SKM-1 treated with dmso at 0.1 percent for 144 hours (cell line): ENCODE measurements around the gene ACP4.
A peak's percentile ranks its signal among the peaks of the same experiment; 100 is the strongest.

Source experiments
- DNase-seq: peaks from one replicate; lab custom pipeline; 2025; ENCODE audit not compliant: unreplicated experiment; lab: John Stamatoyannopoulos, UW

The ACP4 gene

GRCh38 chr19:50820549-50821247 is 30.5 kb downstream of the ACP4 start:
- DNase-seq: peak; percentile 9

GRCh38 chr19:50821248-50821612 is 31.0 kb downstream of the ACP4 start:
- no peak for DNase-seq

DNA sequence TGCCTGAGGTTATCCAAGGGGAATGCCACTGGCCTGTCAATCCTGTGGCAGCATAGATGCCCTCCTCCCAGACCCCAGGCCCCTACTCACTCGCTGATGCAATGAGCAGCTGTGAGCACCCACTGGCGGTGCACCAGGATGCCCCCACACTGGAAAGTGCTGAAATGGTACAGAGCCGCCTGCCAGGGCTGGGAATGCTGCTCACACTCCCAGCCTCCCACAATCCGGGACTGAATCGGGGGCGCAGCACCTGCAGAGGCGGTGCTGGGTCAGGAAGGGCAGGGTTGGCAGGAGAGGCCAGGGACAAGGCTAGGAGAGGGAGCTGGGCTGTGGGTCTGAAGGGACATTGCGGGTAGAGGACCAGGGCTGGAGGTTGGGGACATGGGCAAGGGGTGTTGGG is 31.4 kb downstream of the ACP4 start:
- no peak for DNase-seq

DNA sequence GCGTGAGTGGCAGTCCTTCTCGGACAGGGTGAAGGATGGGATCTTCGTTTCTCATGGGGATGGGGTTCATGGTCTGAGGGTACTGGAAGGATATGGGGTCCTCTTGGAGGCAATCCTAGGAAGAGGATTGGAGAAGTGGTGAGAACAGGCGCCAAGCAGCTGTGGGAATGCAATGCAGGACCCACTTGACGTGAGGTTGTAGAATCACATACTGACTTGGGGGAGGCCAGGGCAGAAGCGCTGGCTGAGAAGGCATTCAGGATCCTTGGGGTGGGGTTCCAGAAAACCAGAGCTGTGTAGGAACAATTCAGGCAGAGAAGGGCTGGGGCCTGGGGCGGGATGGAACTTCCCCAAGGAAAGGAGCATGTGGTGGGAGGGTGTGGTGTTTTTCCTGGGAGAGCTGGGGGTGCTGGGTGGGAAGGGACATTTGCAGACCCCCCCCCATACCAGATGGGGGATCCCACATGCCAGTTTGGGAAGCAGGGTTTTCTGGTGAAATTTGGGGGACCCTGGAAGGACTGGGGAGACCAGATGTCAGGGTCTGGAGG is 32.5 kb downstream of the ACP4 start:
- no peak for DNase-seq

DNA sequence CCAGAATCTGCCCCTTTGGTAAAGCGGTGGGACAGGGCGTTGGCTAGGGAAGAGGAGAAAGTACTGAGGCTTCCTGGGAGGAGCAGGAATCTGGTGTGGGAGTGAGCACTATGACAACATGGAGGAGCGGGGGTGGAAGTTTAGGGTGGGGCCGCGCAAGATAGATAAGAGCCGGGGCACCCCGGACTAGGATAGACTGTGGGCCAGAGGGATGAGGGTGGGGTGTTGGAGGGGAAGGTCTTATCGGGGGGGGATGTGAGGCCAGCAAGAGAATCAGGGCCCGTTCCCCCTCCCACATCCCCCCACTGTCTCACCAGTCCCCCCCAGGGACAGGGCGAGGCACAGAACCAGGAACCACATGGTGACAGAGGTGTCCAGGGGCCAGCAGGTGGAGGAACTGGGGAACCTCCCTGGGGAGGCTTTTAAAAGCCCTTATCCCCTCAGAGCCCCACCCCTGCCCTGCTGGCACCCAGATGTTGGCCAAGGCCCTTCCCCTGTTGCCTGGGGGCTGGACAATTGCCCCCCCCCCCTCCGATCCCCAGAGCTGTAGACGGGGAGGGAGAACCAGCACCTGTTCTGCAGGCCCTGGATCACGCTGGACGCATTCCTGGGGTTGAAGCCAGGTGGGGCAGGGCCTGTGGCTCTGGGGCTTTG is 33.3 kb downstream of the ACP4 start, which contains the start of gene KLK1:
Gene KLK1 (minus strand): TSS at position 399 of the 654 bp plus-strand sequence. CDS start 39 bp downstream, at position 360.
- DNase-seq: no peak

DNA sequence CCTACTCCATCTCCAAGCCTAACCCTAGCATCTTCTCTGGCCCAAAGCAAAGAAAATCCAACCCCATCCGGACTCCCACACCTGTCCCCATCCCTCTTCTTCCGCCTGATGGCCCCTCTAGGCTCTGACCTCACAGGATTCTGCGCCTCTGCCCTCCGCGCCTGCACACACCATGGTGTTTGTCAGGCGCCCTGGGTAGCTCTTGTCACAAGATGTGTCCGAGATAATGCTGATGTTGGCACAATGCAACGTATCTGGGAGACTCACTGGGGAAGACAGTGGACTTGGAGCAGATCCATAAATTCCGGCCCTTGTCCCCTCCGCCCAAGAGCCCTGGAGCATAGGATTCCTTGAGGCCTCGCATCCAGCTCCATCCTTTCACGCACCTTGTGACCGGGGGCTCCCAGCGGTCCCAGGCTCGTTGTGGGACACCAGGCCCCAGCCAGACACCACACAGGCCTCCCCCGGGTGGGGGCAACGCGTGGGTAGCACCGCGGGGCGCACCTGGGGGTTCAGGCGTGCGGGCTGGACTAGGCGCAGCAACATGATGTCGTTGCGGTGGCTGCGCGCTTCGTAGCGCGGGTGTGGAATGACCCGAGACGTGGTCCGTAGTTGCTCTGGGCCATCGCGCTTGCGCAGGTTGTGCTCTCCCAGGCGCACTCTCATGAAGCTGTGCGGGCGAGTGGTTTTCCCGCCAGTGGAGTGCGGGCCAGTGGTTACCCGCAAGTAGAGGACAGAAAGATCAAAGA is 36.5 kb downstream of the ACP4 start:
- no peak for DNase-seq

DNA sequence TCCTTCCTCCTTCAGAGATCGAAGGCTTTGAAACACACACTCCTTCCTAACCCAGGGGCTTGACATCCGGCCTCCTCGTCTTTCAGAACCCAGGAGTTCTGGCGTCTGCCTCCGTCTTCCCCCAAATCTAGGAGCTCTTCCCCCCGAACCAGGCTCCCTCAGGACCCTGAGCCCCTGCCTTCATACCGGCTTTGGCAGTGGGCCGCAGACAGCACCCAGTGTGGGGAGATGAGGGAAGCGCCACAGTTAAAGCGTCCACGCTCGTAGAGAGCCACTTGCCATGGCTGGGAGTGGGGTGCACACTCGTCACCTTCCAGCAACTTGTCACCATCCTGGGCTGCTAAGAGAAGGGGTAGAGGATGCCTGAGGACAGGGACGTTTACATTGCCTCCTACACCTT is 37.3 kb downstream of the ACP4 start:
- DNase-seq: no peak

GRCh38 chr19:50829801-50830200 is 39.6 kb downstream of the ACP4 start:
- no peak for DNase-seq

DNA sequence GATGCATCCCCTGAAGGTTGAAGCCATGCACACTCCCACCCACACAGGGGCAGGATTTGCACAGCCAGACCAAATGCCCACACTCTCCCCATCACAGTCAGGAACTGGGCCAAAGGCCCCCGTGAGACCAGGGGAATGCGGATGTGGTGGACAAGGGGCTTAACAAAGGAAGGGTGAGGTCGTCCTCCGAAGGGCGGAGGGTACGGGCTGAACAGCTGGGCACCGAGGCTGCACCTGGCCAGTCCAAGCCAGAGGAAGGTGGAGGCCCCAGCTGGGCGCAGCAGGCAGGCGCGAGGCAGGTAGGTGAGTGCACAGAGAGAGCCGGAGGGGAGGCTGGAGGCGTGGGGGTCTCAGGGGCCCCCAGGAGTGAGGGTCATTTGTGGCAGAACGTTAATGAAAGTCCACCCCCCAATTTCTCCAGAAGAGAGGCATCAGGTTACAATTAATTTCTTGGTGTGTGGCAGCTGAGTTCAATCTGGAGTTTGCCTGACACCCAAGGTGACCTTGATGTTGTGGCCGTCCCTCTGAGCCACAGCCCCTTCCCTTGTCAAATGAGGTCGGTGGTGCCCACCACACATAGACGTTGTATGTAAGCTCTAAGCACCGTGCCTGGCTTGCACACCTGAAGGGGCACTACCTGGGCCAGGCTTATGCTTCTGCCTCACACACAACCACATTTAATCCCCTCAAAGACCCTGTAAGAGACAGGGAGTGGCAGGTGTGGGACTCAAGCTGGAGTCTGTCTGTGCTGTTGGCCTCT is 40.2 kb downstream of the ACP4 start:
- no peak for DNase-seq

DNA sequence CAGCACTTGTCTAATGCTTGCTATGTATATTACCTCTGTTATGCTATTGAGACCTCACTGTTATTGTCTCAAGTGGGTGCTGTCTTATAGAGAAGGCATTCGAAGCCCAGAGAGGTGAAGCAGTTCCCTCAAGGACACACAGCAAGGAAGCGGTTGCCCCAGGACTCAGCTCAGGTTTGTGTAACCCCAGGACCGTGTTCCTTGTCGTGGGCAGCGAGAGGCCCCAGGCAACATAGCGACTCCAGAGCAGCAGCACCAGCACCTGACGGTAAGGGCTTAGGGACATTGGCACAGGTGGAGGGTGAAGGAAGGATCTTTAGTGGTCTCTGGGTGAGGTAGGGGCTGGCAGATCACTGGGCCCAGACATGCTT is 40.8 kb downstream of the ACP4 start:
- no peak for DNase-seq

DNA sequence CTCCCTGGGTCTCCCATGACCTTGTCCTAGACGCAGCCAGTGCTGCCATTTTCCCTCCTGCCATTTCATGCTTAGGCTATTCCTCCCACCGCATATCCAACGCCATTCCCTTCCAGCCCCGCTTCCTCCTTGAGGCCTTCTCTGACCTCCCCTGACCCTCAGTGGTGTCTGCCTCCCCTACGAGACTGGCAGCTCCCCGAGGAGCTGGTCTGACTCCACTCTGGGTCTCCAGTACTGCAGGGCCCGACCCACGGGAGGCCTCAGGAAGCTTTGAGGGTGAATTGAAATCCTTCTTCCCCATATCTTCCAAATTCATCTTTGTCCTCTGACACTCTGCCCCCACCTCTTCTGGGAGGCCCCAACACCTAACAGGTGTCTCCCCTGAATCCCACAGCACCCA is 42.5 kb downstream of the ACP4 start:
- DNase-seq: no peak

DNA sequence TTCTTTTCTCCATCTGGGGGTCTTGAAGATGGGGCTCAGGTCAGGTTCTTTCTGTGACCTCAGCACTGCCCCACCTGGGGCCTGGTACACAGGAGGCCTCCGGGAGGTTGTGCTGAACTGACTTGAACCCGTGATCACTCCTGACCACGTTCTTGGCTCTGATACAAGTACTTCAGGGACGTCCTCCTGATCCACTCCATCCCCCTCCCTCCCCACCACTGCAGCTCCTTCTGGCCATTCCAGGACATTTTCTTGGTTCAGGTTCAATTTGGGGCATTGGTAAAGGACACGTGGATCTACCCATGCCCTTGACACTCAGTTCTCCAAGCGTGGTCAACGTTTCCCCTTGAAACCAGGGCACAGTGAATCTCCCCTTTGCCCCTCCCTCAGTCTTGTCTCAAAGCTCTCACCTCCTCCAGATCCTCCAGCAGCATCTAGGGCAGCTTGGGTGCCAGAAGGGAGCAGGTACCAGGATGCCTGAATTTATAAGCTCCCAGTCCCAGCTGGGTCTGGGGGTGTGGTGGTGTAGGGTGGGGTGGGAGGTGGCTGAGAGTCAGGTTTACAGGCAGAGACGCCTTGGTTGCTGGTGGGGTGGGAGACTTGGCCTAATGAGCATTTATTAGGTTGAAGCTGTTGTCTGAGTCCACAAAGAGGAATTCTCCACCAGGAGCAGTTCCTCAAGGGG is 43.0 kb downstream of the ACP4 start, which contains the start of gene KLK15:
Gene KLK15 (minus strand): TSS at position 458 of the 685 bp plus-strand sequence. CDS start 2,082 bp downstream, outside the sequence.
- DNase-seq: no peak

DNA sequence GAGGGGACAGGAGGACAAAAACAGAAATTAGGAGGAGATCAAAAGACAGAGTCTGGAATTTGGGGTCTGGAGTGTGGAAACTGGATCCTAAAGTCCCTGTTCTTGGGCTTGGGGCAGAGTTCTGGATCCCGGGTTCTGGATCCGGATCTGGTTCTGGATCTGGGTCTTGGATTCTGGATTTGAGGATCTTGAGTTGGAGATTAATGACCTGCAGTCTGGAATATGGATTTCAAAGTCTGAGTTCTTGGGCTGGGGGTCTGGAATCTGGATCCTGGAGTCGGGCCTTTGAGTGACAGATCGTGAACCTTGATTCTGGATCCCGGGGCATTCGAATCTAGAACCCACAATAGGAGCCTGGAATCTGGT is 43.6 kb downstream of the ACP4 start:
- no peak for DNase-seq

- no peak for DNase-seq
Observed at GRCh38 chr19:50835103-50835784, 45.0 kb downstream of the ACP4 start.

DNA sequence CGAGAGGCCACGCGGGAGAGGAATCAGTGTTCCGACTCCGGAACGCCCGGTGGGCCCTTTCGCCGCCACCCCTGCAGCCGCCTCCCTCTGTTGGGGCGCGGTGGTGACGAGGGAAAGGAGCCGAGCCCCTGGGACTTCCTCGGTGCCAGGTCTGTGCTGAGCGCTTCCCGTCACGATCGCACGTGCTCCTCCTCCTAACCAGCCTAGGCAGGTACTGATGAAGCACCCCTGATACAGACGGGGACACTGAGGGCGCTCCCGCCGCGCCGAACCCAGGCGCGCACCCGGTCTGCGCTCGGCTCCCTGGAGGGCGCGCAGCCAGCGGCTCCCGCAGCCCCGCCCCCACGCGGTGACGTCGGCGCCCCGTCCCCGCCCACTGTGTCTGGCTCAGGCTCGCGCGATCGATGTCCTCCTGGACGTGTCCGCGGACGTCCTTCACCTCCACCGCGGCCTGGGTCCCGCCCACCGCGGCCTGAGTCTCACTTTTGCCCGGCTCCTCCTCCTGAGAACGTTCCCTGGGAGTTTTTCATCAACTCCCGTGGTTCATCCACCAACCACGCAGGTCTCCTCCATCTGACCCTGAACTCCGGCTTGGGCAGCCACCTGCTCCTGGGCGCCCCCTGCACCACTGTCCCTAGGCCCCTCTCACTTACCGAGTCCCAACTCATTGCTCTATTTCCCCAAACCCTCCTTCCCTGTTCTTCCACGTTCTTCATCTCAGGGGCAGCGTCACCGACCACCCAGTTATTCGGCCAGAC is 45.7 kb downstream of the ACP4 start:
- DNase-seq: peak; percentile 11

DNA sequence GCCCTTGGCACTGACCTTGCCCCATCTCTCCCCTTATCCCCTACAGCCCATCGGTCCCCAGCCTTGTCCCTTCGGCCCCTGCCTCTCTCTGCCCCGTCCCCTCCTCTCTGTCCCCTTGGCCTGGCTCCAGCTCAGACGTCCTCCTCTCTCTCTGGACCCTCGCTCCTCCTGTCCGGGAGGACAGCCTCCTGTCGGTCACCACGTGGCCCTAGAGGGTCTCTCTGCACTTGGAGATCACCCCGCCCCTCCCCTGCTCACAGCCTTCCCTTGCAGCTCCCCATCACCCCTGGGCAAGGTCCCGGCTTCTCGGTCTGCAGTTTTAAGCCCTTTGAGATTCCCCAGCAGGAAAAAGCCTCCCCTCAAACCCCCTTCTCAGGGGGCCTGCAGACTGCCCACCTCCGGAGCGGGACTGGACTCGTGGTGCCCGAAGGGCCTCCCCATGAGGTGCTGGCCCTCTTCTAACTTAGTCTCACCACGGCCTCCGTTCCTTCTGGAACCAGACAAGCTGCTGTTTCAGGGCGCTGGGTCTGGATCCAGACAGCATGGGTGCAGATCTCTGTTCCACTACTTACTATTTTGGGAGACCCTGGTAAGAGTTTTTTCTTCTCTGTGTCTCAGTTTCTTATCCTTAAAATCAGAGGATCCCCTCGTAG is 46.5 kb downstream of the ACP4 start:
- no peak for DNase-seq

GRCh38 chr19:50837300-50837699 is 47.1 kb downstream of the ACP4 start:
- no peak for DNase-seq

DNA sequence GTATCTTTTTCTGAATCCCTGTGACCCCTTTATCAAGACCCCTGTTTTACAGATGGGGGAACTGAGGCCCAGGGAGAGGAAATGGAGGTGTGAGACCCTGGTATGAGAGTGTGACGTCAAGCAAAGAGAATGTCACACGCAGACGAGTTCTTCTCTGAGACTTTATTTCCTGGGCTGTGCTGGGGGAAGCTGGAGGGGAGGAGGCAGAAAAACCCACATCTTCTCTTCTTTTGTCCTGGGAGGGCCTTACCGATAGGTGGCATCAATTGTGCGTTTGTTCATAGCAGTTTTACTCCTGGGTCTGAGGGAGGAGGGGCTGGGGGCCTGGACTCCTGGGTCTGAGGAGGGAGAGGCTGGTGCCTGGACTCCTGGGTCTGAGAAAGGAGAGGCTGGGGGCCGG is 48.0 kb downstream of the ACP4 start:
- DNase-seq: peak; percentile 0
